Right renal cortex interstitium (tissue), 3 donors: ENCODE measurements around the gene SCN5A. TPM values are rescaled to one million over a fixed set of nuclear protein-coding genes. Genes with fewer than 3 reads are reported as not detected.

ENCODE experiments used
- DNase-seq, 3 donors: peaks; one replicate each; pipeline ENCODE4 v3.0.0-alpha.2; 2013; ENCODE audit warnings: low read depth in 3 of 3, low spot score in 2 of 3
- polyA plus RNA-seq, 3 donors: library from polyadenylated mRNA; unstranded; fragments of 120-200 nt; gene quantifications; one replicate each; pipeline ENCODE4 v1.2.1, GENCODE V29; 2013; ENCODE audit not compliant: insufficient read length in 3 of 3

The SCN5A gene
- polyA plus RNA-seq, 3 donors, result 0.88 to 0.97 (median 0.94) TPM

- no peak for DNase-seq
These were observed 21.5 kb downstream of the SCN5A start for GRCh38 chr3:38627956-38628355.

GRCh38 chr3:38626171-38626570 lies 23.3 kb downstream of the SCN5A start:
- DNase-seq, result no peak

GRCh38 chr3:38623539-38623938 lies 25.9 kb downstream of the SCN5A start:
- DNase-seq, result no peak

GRCh38 chr3:38622336-38622735 lies 27.2 kb downstream of the SCN5A start:
- no peak for DNase-seq

GRCh38 chr3:38620236-38620635 lies 29.3 kb downstream of the SCN5A start:
- DNase-seq, result no peak

GRCh38 chr3:38618343-38618742 lies 31.1 kb downstream of the SCN5A start:
- no peak for DNase-seq

- DNase-seq, result no peak
These were observed 31.9 kb downstream of the SCN5A start for GRCh38 chr3:38617586-38617985.

GRCh38 chr3:38617137-38617536 lies 32.4 kb downstream of the SCN5A start:
- no peak for DNase-seq

GRCh38 chr3:38616658-38617057 lies 32.8 kb downstream of the SCN5A start:
- DNase-seq, result no peak

- DNase-seq, result no peak
These were observed 33.4 kb downstream of the SCN5A start for GRCh38 chr3:38616111-38616510.

- DNase-seq, result no peak
These were observed 34.7 kb downstream of the SCN5A start for GRCh38 chr3:38614651-38615352.

GRCh38 chr3:38614091-38614490 lies 35.4 kb downstream of the SCN5A start:
- no peak for DNase-seq

GRCh38 chr3:38613426-38613825 lies 36.1 kb downstream of the SCN5A start:
- no peak for DNase-seq

- no peak for DNase-seq
These were observed 37.6 kb downstream of the SCN5A start for GRCh38 chr3:38611866-38612265.

- DNase-seq, result no peak
These were observed 38.6 kb downstream of the SCN5A start for GRCh38 chr3:38610934-38611333.

GRCh38 chr3:38610436-38610835 lies 39.1 kb downstream of the SCN5A start:
- DNase-seq, result no peak

GRCh38 chr3:38609386-38610111 lies 39.9 kb downstream of the SCN5A start:
- no peak for DNase-seq

GRCh38 chr3:38608961-38609360 lies 40.5 kb downstream of the SCN5A start:
- no peak for DNase-seq

- DNase-seq, result no peak
These were observed 41.3 kb downstream of the SCN5A start for GRCh38 chr3:38608086-38608775.

- no peak for DNase-seq
These were observed 42.9 kb downstream of the SCN5A start for GRCh38 chr3:38606561-38606960.

- no peak for DNase-seq
These were observed 43.5 kb downstream of the SCN5A start for GRCh38 chr3:38605981-38606380.

- no peak for DNase-seq
These were observed 45.2 kb downstream of the SCN5A start for GRCh38 chr3:38604246-38604645.
